Stimulated activated CD4-positive, alpha-beta T cell treated with anti-CD3 and anti-CD28 coated beads, Interleukin-1b, Interleukin-23, amount 100 ng/mL, for 1 hour (primary cell): Measurements from ENCODE around the gene FSTL4.

Source experiments
- DNase-seq, 2 donors: peaks; one replicate each; pipeline ENCODE4 v3.0.0-alpha.2; 2020; ENCODE audit warnings: low read depth in 2 of 2

Gene FSTL4

GRCh38 chr5:133478199-133478985 is 133.9 kb downstream of the FSTL4 start:
- DNase-seq = no peak

GRCh38 chr5:133475986-133476385 is 136.4 kb downstream of the FSTL4 start:
- DNase-seq = no peak

- no peak for DNase-seq
These were observed 137.3 kb downstream of the FSTL4 start for GRCh38 chr5:133474851-133475590.

GRCh38 chr5:133473291-133473690 is 139.1 kb downstream of the FSTL4 start:
- DNase-seq = no peak

GRCh38 chr5:133472829-133473228 is 139.5 kb downstream of the FSTL4 start:
- no peak for DNase-seq

GRCh38 chr5:133471699-133472098 is 140.6 kb downstream of the FSTL4 start:
- no peak for DNase-seq

- no peak for DNase-seq
These were observed 141.5 kb downstream of the FSTL4 start for GRCh38 chr5:133470841-133471240.

GRCh38 chr5:133469846-133470245 is 142.5 kb downstream of the FSTL4 start:
- DNase-seq = no peak

- DNase-seq = no peak
These were observed 143.1 kb downstream of the FSTL4 start for GRCh38 chr5:133469252-133469651.

- DNase-seq = no peak
These were observed 143.7 kb downstream of the FSTL4 start for GRCh38 chr5:133468596-133468995.

GRCh38 chr5:133467826-133468463 is 144.4 kb downstream of the FSTL4 start:
- DNase-seq = no peak

GRCh38 chr5:133467335-133467779 is 145.0 kb downstream of the FSTL4 start:
- no peak for DNase-seq

- no peak for DNase-seq
These were observed 145.6 kb downstream of the FSTL4 start for GRCh38 chr5:133466556-133467334.

GRCh38 chr5:133464013-133464412 is 148.3 kb downstream of the FSTL4 start:
- no peak for DNase-seq

GRCh38 chr5:133461796-133462516 is 150.4 kb downstream of the FSTL4 start:
- DNase-seq = no peak

- no peak for DNase-seq
These were observed 152.1 kb downstream of the FSTL4 start for GRCh38 chr5:133460172-133460758.

GRCh38 chr5:133459474-133460160 is 152.7 kb downstream of the FSTL4 start:
- DNase-seq = no peak

GRCh38 chr5:133458435-133458834 is 153.9 kb downstream of the FSTL4 start:
- DNase-seq = no peak

- no peak for DNase-seq
These were observed 154.6 kb downstream of the FSTL4 start for GRCh38 chr5:133457439-133458355.
